GM23248 (cell line): ENCODE results near the gene ALDH1A2. TPM values are rescaled to one million over a fixed set of nuclear protein-coding genes. Genes with fewer than 3 reads are reported as not detected.

Experiments used
- DNase-seq: peaks from one replicate; pipeline ENCODE4 v3.0.0-alpha.2; 2015
- H2AFZ ChIP-seq: fragments of 200-600 bp; sonication (generic); 2 replicates; pipeline ENCODE4 v1.6.1; 2016; ENCODE audit warnings: antibody characterized with exemption
- H3F3A ChIP-seq: fragments of 200-600 bp; sonication (generic); 2 replicates; pipeline ENCODE4 v1.6.1; 2016; ENCODE audit warnings: mild to moderate bottlenecking, antibody characterized with exemption, mixed run types; ENCODE audit not compliant: insufficient read depth
- H3K27ac ChIP-seq: fragments of 200-600 bp; sonication (generic); 2 replicates; pipeline ENCODE4 v1.5.1; 2016; ENCODE audit warnings: mild to moderate bottlenecking
- H3K27me3 ChIP-seq: fragments of 200-600 bp; sonication (generic); replicated peaks from 2 replicates; pipeline ENCODE4 v1.6.1; 2016; ENCODE audit warnings: mild to moderate bottlenecking; ENCODE audit not compliant: insufficient read depth
- H3K36me3 ChIP-seq: fragments of 200-600 bp; sonication (generic); 2 replicates; pipeline ENCODE4 v1.6.1; 2016; ENCODE audit warnings: low read depth, mild to moderate bottlenecking
- H3K4me1 ChIP-seq: fragments of 200-600 bp; sonication (generic); 2 replicates; pipeline ENCODE4 v1.6.1; 2016; ENCODE audit warnings: mild to moderate bottlenecking; ENCODE audit not compliant: insufficient read depth
- H3K4me2 ChIP-seq: fragments of 200-600 bp; sonication (generic); one replicate; pipeline ENCODE4 v1.6.1; 2016; ENCODE audit warnings: mild to moderate bottlenecking; ENCODE audit not compliant: unreplicated experiment
- H3K4me3 ChIP-seq: fragments of 200-600 bp; sonication (generic); 2 replicates; pipeline ENCODE4 v1.5.1; 2016; ENCODE audit warnings: mild to moderate bottlenecking
- H3K79me2 ChIP-seq: fragments of 200-600 bp; sonication (generic); 2 replicates; pipeline ENCODE4 v1.6.1; 2016; ENCODE audit warnings: mild to moderate bottlenecking; ENCODE audit not compliant: insufficient read depth
- H3K9ac ChIP-seq: fragments of 200-600 bp; sonication (generic); 2 replicates; pipeline ENCODE4 v1.6.1; 2016; ENCODE audit warnings: mild to moderate bottlenecking
- H3K9me2 ChIP-seq: fragments of 200-600 bp; sonication (generic); 2 replicates; pipeline ENCODE4 v1.6.1; 2016; ENCODE audit warnings: mixed run types, mild to moderate bottlenecking, moderate library complexity; ENCODE audit not compliant: insufficient read depth
- H3K9me3 ChIP-seq: fragments of 200-600 bp; sonication (generic); one replicate; pipeline ENCODE4 v1.6.1; 2017; ENCODE audit warnings: low read depth
- H4K20me1 ChIP-seq: fragments of 200-600 bp; sonication (generic); 2 replicates; pipeline ENCODE4 v1.6.0; 2016; ENCODE audit not compliant: insufficient read depth
- EZH2 ChIP-seq: fragments of 200-600 bp; sonication (generic); IDR thresholded peaks from 2 replicates; pipeline ENCODE4 v1.6.1; 2018; ENCODE audit warnings: antibody characterized with exemption, mild to moderate bottlenecking; ENCODE audit not compliant: insufficient read depth, poor library complexity, severe bottlenecking
- EZH2phosphoT487 ChIP-seq: fragments of 200-600 bp; sonication (generic); IDR thresholded peaks from 2 replicates; pipeline ENCODE4 v1.6.1; 2018; ENCODE audit warnings: antibody characterized with exemption, moderate library complexity, mild to moderate bottlenecking, low read depth; ENCODE audit not compliant: insufficient read depth
- WGBS, 2 experiments: methylation state at CpG; one replicate each; pipeline ENCODE4 v1.1.6; 2015 to 2017; ENCODE audit warnings: low lambda C conversion rate in 2 of 2, low coverage in 1 of 2; ENCODE audit errors: missing lambda C conversion rate in 2 of 2; 5-methylcytosine and 5-hydroxymethylcytosine counted together
- in situ Hi-C: fragments of 300-500 bp; cut with MboI; formaldehyde crosslinking; loops from 2 replicates; pipeline ENCODE4 v1.15.0; 2020
- polyA plus RNA-seq: library from polyadenylated mRNA; unstranded; fragments of >200 nt; fragmentation: Nextera tagmentation; extraction: Ambion mirVana; gene quantifications from 2 replicates; pipeline ENCODE4 v1.2.1, GENCODE V29; 2016
- total RNA-seq: library from RNA; depleted of rRNA; stranded (reverse); fragments of >200 nt; shearing (Covaris generic); gene quantifications from 2 replicates; pipeline ENCODE4 v1.2.3, GENCODE V29; 2014

The ALDH1A2 gene
- total and polyA plus RNA-seq, 2 experiments from 2014 or later = 0.11 to 0.68 TPM

DNA sequence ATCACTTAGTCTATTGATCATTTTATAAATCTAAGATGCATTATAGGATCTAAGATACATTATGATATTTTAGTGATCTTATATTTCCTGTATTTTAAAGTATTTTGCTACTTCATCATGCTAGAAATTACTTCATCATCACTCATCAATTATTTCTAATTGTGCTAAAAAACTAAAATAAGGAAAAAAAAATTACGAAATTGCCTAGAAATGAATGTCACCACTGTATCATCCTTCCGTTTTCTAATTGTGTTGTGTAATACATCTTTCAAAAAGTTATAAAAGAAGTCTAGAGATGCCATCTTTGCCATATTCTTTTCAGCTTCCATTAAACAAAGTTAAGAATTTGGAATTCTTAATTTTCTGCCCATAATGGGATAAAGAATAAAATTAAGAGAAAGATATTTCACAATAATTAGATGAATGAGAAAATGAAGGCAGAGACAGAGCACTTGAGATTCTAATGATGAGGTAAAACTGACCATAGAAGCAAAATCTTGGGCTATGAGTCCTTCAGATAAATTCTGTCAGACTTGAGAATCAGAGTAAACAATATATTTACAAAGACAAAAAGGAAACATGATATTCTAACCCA, 48.8 kb downstream of the ALDH1A2 start:
- H3K4me2 ChIP-seq = no peak overlapping the region
- H3K9me2 ChIP-seq = no peaks in the 10 kb centered on the region; the same call in 1 of the 2 replicates
- TF ChIP-seq EZH2 (no peak), EZH2phosphoT487 (no peak)
- H3K4me3 ChIP-seq = no peak overlapping the region
- H3F3A ChIP-seq = peaks cover 14% of the 10 kb centered on the region
- H3K27ac ChIP-seq = no peak overlapping the region
- 9 to 16% methylated on average over 2 of the region's 2 CpGs for WGBS, 2 experiments
- no peaks in the 10 kb centered on the region for H3K9me3 ChIP-seq
- H2AFZ ChIP-seq = no peak overlapping the region
- in situ Hi-C loops = no loop called here
- H3K79me2 ChIP-seq = no peaks in the 10 kb centered on the region
- DNase-seq = peak; percentile 9
- H3K4me1 ChIP-seq = peaks cover 22% of the 10 kb centered on the region
- H3K36me3 ChIP-seq = no peaks in the 10 kb centered on the region
- no peaks in the 10 kb centered on the region for H3K27me3 ChIP-seq
- H4K20me1 ChIP-seq = no peaks in the 10 kb centered on the region
- no peak overlapping the region for H3K9ac ChIP-seq

DNA sequence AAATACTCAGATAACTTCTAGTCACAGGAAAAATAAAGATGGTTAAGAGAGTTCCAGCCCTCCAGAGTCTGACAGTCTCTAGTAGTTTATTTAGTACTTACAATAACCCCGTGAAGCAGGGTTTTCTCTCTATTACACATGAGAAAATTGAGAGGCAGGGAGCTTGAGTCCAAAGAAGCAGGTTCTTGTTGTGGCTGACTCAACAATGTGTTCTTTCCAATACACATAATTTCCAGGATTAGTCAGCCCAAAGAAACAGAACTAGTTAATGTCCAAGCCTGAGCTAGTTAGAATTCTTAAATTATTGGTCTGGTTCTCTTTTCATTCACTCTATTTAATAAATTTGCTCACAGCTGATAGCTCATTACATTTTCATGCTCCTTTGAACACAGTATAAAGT, 49.9 kb downstream of the ALDH1A2 start:
- no peaks in the 10 kb centered on the region; the same call in 1 of the 2 replicates for H3K9me2 ChIP-seq
- peak; percentile 77 for DNase-seq
- no peak overlapping the region for H3K4me2 ChIP-seq
- no peaks in the 10 kb centered on the region for H3K36me3 ChIP-seq
- WGBS, 2 experiments = 6 to 7% methylated on average over 1 of the region's 1 CpG
- no peaks in the 10 kb centered on the region for H3K79me2 ChIP-seq
- H3F3A ChIP-seq = peaks cover 14% of the 10 kb centered on the region
- no peak overlapping the region for H3K27ac ChIP-seq
- H3K4me3 ChIP-seq = no peak overlapping the region
- peaks cover 22% of the 10 kb centered on the region for H3K4me1 ChIP-seq
- H3K9ac ChIP-seq = no peak overlapping the region
- H4K20me1 ChIP-seq = no peaks in the 10 kb centered on the region
- TF ChIP-seq EZH2phosphoT487 = no peak
- TF ChIP-seq EZH2 = no peak
- no peaks in the 10 kb centered on the region for H3K27me3 ChIP-seq
- no peak overlapping the region for H2AFZ ChIP-seq
- in situ Hi-C loops = no loop called here
- H3K9me3 ChIP-seq = no peaks in the 10 kb centered on the region

DNA sequence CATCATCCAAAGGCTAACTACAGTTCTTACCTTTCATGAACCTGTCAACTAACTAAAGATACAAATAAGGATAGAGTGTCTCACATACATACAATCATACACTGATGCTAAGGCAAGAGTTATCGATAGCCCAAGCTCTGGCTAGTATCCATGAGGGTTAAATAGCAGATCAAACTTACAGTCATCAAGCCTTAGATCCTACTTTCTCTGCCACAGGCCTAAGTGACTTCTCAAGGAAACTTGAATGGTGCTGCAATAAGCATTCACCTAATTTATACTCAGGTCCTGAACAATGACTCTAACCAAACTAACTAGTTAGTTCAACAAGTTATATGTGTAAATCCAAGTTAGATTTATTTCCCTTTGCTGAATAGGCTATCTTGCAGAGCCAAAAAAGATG, 51.0 kb downstream of the ALDH1A2 start:
- Histone ChIP-seq H3K79me2 (no peaks in the 10 kb centered on the region), H3K4me2 (no peak overlapping the region), H3F3A (peaks cover 10% of the 10 kb centered on the region; the same call in 1 of the 2 replicates), H3K27ac (no peak overlapping the region), H4K20me1 (no peaks in the 10 kb centered on the region), H3K9me3 (no peaks in the 10 kb centered on the region), H3K36me3 (no peaks in the 10 kb centered on the region), H3K9ac (no peak overlapping the region), H3K27me3 (peaks cover 3% of the 10 kb centered on the region; the same call in 1 of the 2 replicates), H3K4me1 (peaks cover 21% of the 10 kb centered on the region), H3K9me2 (no peaks in the 10 kb centered on the region; the same call in 1 of the 2 replicates), H3K4me3 (no peak overlapping the region), H2AFZ (no peak overlapping the region)
- no peak for DNase-seq
- in situ Hi-C loops = no loop called here
- TF ChIP-seq EZH2 = no peak
- 90 to 92% methylated on average over 1 of the region's 1 CpG for WGBS, 2 experiments

DNA sequence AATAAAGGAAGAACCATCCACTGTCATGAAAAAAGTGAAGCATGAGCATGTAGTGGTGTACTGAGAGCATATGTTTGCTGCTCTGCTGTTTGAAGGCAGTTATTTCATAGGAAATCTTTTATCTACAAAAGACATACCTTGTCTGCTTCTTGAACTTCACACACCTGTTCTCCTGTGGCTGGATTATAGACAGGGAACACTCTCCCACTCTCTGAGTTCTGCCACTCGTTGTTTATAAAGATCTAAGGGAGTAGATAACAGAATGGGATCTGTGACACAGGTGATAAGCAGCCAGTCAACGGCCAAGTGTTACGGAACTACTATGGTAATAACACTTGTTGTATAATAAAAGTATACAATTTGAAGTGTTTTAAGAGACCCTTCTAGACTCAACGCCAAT, 51.5 kb downstream of the ALDH1A2 start:
- H3K79me2 ChIP-seq = no peaks in the 10 kb centered on the region
- TF ChIP-seq EZH2phosphoT487 = no peak
- TF ChIP-seq EZH2 = no peak
- no peak overlapping the region for H3K4me2 ChIP-seq
- no peak for DNase-seq
- H3K9me2 ChIP-seq = no peaks in the 10 kb centered on the region; the same call in 1 of the 2 replicates
- no peaks in the 10 kb centered on the region for H3K36me3 ChIP-seq
- H3K4me3 ChIP-seq = no peak overlapping the region
- H3K4me1 ChIP-seq = peaks cover 17% of the 10 kb centered on the region
- 0 out of 2 replicates have a peak, but pooled peaks cover 5% of the 10 kb centered on the region for H3F3A ChIP-seq
- H3K27ac ChIP-seq = no peak overlapping the region
- no peaks in the 10 kb centered on the region for H4K20me1 ChIP-seq
- in situ Hi-C loops = no loop called here
- 79 to 83% methylated on average over 4 of the region's 4 CpGs for WGBS, 2 experiments
- no peak overlapping the region for H2AFZ ChIP-seq
- no peak overlapping the region for H3K9ac ChIP-seq
- H3K9me3 ChIP-seq = no peaks in the 10 kb centered on the region
- peaks cover 3% of the 10 kb centered on the region; the same call in 1 of the 2 replicates for H3K27me3 ChIP-seq

DNA sequence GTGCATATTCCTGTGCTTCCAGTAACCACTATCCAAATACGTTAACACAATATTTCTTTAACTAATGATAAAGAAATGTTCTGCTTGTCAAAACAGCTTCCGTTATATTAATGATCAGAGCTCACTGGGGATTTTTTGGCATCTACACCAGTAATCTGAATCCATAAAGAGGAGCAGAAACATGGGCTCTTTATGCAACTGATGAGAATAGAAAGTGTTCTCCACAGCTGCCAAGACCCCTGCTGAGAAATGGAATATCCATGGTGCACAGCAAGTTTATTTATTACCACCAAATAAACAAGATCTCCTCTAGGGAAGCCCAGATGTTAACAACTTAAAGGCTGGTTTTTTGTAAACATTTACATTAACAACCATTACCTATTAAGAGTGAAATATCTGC, 54.5 kb downstream of the ALDH1A2 start:
- 0 out of 2 replicates have a peak, but pooled peaks cover 5% of the 10 kb centered on the region for H3F3A ChIP-seq
- H3K27me3 ChIP-seq = peaks cover 3% of the 10 kb centered on the region; the same call in 1 of the 2 replicates
- 38 to 40% methylated on average over 2 of the region's 2 CpGs for WGBS, 2 experiments
- H3K4me3 ChIP-seq = no peak overlapping the region
- H3K9me3 ChIP-seq = no peaks in the 10 kb centered on the region
- no peak overlapping the region for H2AFZ ChIP-seq
- H4K20me1 ChIP-seq = no peaks in the 10 kb centered on the region
- no peak for TF ChIP-seq EZH2phosphoT487
- TF ChIP-seq EZH2 = no peak
- H3K36me3 ChIP-seq = no peaks in the 10 kb centered on the region
- H3K4me2 ChIP-seq = no peak overlapping the region
- no peak overlapping the region for H3K27ac ChIP-seq
- in situ Hi-C loops = no loop called here
- no peaks in the 10 kb centered on the region for H3K79me2 ChIP-seq
- peaks cover 8% of the 10 kb centered on the region; the same call in 1 of the 2 replicates for H3K4me1 ChIP-seq
- H3K9ac ChIP-seq = no peak overlapping the region
- no peaks in the 10 kb centered on the region for H3K9me2 ChIP-seq
- DNase-seq = no peak
